GM23338 (cell line): ENCODE data around the gene FSIP1. TPM values are rescaled to one million over a fixed set of nuclear protein-coding genes. Genes with fewer than 3 reads are reported as not detected.

Source experiments
- ATAC-seq: fragments of 200-7000 bp; cut with Tn5 transposase; 3 replicates; pipeline ENCODE4 v1.9.1; 2020
- DNase-seq: peaks from one replicate; pipeline ENCODE4 v3.0.0-alpha.2; 2015; ENCODE audit warnings: low spot score
- H2AFZ ChIP-seq: fragments of 200-600 bp; sonication (generic); 2 replicates; pipeline ENCODE4 v1.8.0; 2016; ENCODE audit warnings: antibody characterized with exemption, mild to moderate bottlenecking, moderate library complexity
- H3F3A ChIP-seq: fragments of 200-600 bp; sonication (generic); replicated peaks from 2 replicates; pipeline ENCODE4 v1.8.0; 2017; ENCODE audit warnings: antibody characterized with exemption, mixed run types, low read depth
- H3K27ac ChIP-seq: fragments of 200-600 bp; sonication (generic); 2 replicates; pipeline ENCODE4 v1.6.1; 2016; ENCODE audit warnings: low read depth
- H3K27me3 ChIP-seq: fragments of 200-600 bp; sonication (generic); 2 replicates; pipeline ENCODE4 v1.8.0; 2016; ENCODE audit warnings: mild to moderate bottlenecking, mixed run types, moderate library complexity; ENCODE audit not compliant: insufficient read depth
- H3K36me3 ChIP-seq: fragments of 200-600 bp; sonication (generic); 2 replicates; pipeline ENCODE4 v1.8.0; 2016; ENCODE audit warnings: mild to moderate bottlenecking; ENCODE audit not compliant: insufficient read depth
- H3K4me1 ChIP-seq: fragments of 200-600 bp; sonication (generic); 2 replicates; pipeline ENCODE4 v1.8.0; 2016; ENCODE audit warnings: mild to moderate bottlenecking, moderate library complexity; ENCODE audit not compliant: insufficient read depth
- H3K4me2 ChIP-seq: fragments of 200-600 bp; sonication (generic); 2 replicates; pipeline ENCODE4 v1.7.1; 2017; ENCODE audit warnings: mixed run types
- H3K4me3 ChIP-seq: fragments of 200-600 bp; sonication (generic); 2 replicates; pipeline ENCODE4 v1.6.1; 2016; ENCODE audit warnings: mixed run types
- H3K79me2 ChIP-seq: fragments of 200-600 bp; sonication (generic); replicated peaks from 2 replicates; pipeline ENCODE4 v1.8.0; 2017; ENCODE audit warnings: mild to moderate bottlenecking; ENCODE audit not compliant: insufficient read depth
- H3K9me2 ChIP-seq: fragments of 200-600 bp; sonication (generic); 2 replicates; pipeline ENCODE4 v1.8.0; 2017; ENCODE audit not compliant: insufficient read depth
- H4K20me1 ChIP-seq: fragments of 200-600 bp; sonication (generic); replicated peaks from 2 replicates; pipeline ENCODE4 v1.8.0; 2017; ENCODE audit warnings: mild to moderate bottlenecking; ENCODE audit not compliant: insufficient read depth
- H3K27ac Mint-ChIP-seq: 2 replicates; pipeline ENCODE4 v1.8.0; 2020; ENCODE audit warnings: inconsistent platforms, mild to moderate bottlenecking, moderate library complexity, mixed read lengths
- H3K27me3 Mint-ChIP-seq: 3 replicates; pipeline ENCODE4 v1.8.0; 2022; ENCODE audit warnings: low read depth, mild to moderate bottlenecking, moderate library complexity, mixed read lengths, inconsistent platforms; ENCODE audit not compliant: insufficient read depth, poor library complexity
- H3K36me3 Mint-ChIP-seq: 3 replicates; pipeline ENCODE4 v1.8.0; 2021; ENCODE audit warnings: low read depth, mild to moderate bottlenecking, inconsistent platforms, moderate library complexity, mixed read lengths
- H3K4me1 Mint-ChIP-seq: 3 replicates; pipeline ENCODE4 v1.8.0; 2020; ENCODE audit warnings: mild to moderate bottlenecking, inconsistent platforms, mixed read lengths
- H3K4me3 Mint-ChIP-seq: 3 replicates; pipeline ENCODE4 v1.8.0; 2021; ENCODE audit warnings: moderate library complexity, mild to moderate bottlenecking, inconsistent platforms, mixed read lengths
- H3K9me3 Mint-ChIP-seq: 3 replicates; pipeline ENCODE4 v1.8.0; 2020; ENCODE audit warnings: moderate library complexity, mild to moderate bottlenecking, inconsistent platforms, mixed read lengths
- CREB1 ChIP-seq: fragments of 250-450 bp; sonication (Bioruptor Pico); IDR thresholded peaks from 2 replicates; pipeline ENCODE4 v1.5.0; 2020; ENCODE audit warnings: low read depth, mild to moderate bottlenecking, moderate library complexity
- EZH2 ChIP-seq: fragments of 200-600 bp; sonication (generic); IDR thresholded peaks from one replicate; pipeline ENCODE4 v1.8.0; 2017; ENCODE audit warnings: antibody characterized with exemption, mild to moderate bottlenecking, low read depth; ENCODE audit not compliant: unreplicated experiment
- EZH2phosphoT487 ChIP-seq: fragments of 200-600 bp; sonication (generic); IDR thresholded peaks from one replicate; pipeline ENCODE4 v1.8.1; 2018; ENCODE audit warnings: antibody characterized with exemption; ENCODE audit not compliant: unreplicated experiment
- NANOG ChIP-seq: IDR thresholded peaks from 2 replicates; pipeline ENCODE4 v1.6.1; 2016; ENCODE audit warnings: antibody characterized with exemption, borderline replicate concordance
- POLR2AphosphoS5 ChIP-seq: IDR thresholded peaks from 2 replicates; pipeline ENCODE4 v1.6.1; 2016; ENCODE audit warnings: antibody characterized with exemption, low read depth
- STAT1 ChIP-seq: IDR thresholded peaks from one replicate; pipeline ENCODE4 v1.6.1; 2016; ENCODE audit warnings: antibody characterized with exemption; ENCODE audit not compliant: unreplicated experiment
- ZNF114 ChIP-seq: fragments of 250-450 bp; sonication (Bioruptor Pico); IDR thresholded peaks from 2 replicates; pipeline ENCODE4 v1.5.0; 2020; ENCODE audit warnings: mild to moderate bottlenecking, moderate library complexity
- polyA plus RNA-seq: library from polyadenylated mRNA; unstranded; fragments of >200 nt; fragmentation: Nextera tagmentation; extraction: Ambion mirVana; gene quantifications from 2 replicates; pipeline ENCODE4 v1.2.1, GENCODE V29; 2016
- total RNA-seq: library from RNA; depleted of rRNA; stranded (reverse); fragments of >200 nt; shearing (Covaris generic); gene quantifications from 2 replicates; pipeline ENCODE4 v1.2.3, GENCODE V29; 2014
- TF ChIP-seq, protein P1 (sequence below), 2 experiments: fragments of 200-600 bp in 1 of 2; sonication (generic) in 1 of 2; conservative IDR thresholded peaks; 2 replicates each; pipeline versions ENCODE4 v1.5.1 to v1.6.1; 2016 to 2017; ENCODE audit warnings: antibody characterized with exemption in 2 of 2, low read depth in 2 of 2, mild to moderate bottlenecking in 2 of 2, moderate library complexity in 1 of 2
- TF ChIP-seq, protein P2 (sequence below): IDR thresholded peaks from 2 replicates; pipeline ENCODE4 v1.6.1; 2016; ENCODE audit warnings: antibody characterized with exemption
- TF ChIP-seq, protein P3 (sequence below): fragments of 250-450 bp; sonication (Bioruptor Pico); IDR thresholded peaks from 2 replicates; pipeline ENCODE4 v1.5.0; 2020; ENCODE audit warnings: mild to moderate bottlenecking, moderate library complexity

The FSIP1 gene
- total and polyA plus RNA-seq, 2 experiments from 2014 or later, result 0.92 to 2.1 TPM

DNA sequence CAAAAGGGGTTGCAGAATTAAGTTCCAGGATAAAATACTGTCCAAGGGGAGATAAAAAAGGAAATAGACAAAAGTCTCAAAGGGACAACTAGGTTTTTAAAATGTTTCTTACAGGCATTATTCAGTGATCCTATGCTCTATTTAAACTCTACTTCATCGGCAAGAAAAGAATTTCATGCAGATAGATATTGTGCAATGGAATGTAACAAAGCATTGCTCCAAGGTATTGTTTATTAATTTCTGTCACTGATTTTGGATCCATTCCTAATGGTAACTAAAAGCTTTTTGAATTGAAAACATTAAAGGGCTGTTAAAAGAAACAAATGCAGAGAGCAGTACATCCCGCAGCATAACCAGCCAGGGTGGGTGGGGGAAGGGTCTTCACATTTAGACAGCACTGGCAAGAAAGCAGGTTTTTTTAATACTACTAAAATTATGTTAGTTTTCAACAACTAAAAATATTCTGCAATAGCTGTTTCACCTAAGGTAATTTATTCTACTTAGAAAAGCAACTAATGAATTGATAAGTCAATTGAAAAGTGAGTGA lies 118.9 kb downstream of the FSIP1 start (continued):
- TF ChIP-seq, protein P1, sequence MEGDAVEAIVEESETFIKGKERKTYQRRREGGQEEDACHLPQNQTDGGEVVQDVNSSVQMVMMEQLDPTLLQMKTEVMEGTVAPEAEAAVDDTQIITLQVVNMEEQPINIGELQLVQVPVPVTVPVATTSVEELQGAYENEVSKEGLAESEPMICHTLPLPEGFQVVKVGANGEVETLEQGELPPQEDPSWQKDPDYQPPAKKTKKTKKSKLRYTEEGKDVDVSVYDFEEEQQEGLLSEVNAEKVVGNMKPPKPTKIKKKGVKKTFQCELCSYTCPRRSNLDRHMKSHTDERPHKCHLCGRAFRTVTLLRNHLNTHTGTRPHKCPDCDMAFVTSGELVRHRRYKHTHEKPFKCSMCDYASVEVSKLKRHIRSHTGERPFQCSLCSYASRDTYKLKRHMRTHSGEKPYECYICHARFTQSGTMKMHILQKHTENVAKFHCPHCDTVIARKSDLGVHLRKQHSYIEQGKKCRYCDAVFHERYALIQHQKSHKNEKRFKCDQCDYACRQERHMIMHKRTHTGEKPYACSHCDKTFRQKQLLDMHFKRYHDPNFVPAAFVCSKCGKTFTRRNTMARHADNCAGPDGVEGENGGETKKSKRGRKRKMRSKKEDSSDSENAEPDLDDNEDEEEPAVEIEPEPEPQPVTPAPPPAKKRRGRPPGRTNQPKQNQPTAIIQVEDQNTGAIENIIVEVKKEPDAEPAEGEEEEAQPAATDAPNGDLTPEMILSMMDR (conservative IDR thresholded peaks at IDR 0.05; ENCODE audit: low read depth in 2 of 2), result no peak
- no peak for TF ChIP-seq CREB1 (CRISPR knock-in tag)
- TF ChIP-seq, protein P2, sequence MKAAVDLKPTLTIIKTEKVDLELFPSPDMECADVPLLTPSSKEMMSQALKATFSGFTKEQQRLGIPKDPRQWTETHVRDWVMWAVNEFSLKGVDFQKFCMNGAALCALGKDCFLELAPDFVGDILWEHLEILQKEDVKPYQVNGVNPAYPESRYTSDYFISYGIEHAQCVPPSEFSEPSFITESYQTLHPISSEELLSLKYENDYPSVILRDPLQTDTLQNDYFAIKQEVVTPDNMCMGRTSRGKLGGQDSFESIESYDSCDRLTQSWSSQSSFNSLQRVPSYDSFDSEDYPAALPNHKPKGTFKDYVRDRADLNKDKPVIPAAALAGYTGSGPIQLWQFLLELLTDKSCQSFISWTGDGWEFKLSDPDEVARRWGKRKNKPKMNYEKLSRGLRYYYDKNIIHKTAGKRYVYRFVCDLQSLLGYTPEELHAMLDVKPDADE, result no peak
- no peak for TF ChIP-seq POLR2AphosphoS5

DNA sequence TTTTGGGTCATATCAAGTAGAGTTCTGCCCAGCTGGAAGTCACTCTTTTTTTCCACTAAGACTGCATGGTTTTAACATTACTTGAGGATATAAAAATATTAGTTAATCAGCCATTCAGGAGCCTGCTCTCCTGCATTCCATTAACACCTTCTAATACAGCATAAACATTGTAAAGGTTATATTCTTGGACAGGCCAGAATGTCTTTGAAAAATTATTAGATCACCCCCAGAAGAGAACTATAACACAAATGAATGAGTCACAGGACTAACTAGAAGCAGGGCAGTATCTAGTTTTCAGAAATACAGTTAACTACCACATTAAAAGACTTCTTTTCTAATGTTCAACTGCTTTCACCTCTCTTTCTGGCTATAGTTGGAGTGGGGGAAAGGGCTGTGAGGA lies 120.9 kb downstream of the FSIP1 start:
- H3F3A ChIP-seq, result no peaks in the 10 kb centered on the region
- Mint-ChIP-seq H3K27ac (no peak overlapping the region), H3K36me3 (peaks cover 5% of the 10 kb centered on the region; the same call in 1 of the 3 replicates), H3K4me3 (no peak overlapping the region), H3K9me3 (peaks cover 6% of the 10 kb centered on the region; the same call in 2 of the 3 replicates), H3K4me1 (peaks cover 28% of the 10 kb centered on the region), H3K27me3 (no peaks in the 10 kb centered on the region)
- H3K9me2 ChIP-seq, result 0 out of 2 replicates have a peak, but pooled peaks cover 2% of the 10 kb centered on the region
- no peak overlapping the region for H2AFZ ChIP-seq
- no peak for TF ChIP-seq EZH2phosphoT487
- TF ChIP-seq ZNF114 (CRISPR knock-in tag), result no peak
- no peak for TF ChIP-seq STAT1
- TF ChIP-seq POLR2AphosphoS5, result no peak
- no peak for TF ChIP-seq NANOG
- TF ChIP-seq EZH2, result no peak
- TF ChIP-seq, protein P3, sequence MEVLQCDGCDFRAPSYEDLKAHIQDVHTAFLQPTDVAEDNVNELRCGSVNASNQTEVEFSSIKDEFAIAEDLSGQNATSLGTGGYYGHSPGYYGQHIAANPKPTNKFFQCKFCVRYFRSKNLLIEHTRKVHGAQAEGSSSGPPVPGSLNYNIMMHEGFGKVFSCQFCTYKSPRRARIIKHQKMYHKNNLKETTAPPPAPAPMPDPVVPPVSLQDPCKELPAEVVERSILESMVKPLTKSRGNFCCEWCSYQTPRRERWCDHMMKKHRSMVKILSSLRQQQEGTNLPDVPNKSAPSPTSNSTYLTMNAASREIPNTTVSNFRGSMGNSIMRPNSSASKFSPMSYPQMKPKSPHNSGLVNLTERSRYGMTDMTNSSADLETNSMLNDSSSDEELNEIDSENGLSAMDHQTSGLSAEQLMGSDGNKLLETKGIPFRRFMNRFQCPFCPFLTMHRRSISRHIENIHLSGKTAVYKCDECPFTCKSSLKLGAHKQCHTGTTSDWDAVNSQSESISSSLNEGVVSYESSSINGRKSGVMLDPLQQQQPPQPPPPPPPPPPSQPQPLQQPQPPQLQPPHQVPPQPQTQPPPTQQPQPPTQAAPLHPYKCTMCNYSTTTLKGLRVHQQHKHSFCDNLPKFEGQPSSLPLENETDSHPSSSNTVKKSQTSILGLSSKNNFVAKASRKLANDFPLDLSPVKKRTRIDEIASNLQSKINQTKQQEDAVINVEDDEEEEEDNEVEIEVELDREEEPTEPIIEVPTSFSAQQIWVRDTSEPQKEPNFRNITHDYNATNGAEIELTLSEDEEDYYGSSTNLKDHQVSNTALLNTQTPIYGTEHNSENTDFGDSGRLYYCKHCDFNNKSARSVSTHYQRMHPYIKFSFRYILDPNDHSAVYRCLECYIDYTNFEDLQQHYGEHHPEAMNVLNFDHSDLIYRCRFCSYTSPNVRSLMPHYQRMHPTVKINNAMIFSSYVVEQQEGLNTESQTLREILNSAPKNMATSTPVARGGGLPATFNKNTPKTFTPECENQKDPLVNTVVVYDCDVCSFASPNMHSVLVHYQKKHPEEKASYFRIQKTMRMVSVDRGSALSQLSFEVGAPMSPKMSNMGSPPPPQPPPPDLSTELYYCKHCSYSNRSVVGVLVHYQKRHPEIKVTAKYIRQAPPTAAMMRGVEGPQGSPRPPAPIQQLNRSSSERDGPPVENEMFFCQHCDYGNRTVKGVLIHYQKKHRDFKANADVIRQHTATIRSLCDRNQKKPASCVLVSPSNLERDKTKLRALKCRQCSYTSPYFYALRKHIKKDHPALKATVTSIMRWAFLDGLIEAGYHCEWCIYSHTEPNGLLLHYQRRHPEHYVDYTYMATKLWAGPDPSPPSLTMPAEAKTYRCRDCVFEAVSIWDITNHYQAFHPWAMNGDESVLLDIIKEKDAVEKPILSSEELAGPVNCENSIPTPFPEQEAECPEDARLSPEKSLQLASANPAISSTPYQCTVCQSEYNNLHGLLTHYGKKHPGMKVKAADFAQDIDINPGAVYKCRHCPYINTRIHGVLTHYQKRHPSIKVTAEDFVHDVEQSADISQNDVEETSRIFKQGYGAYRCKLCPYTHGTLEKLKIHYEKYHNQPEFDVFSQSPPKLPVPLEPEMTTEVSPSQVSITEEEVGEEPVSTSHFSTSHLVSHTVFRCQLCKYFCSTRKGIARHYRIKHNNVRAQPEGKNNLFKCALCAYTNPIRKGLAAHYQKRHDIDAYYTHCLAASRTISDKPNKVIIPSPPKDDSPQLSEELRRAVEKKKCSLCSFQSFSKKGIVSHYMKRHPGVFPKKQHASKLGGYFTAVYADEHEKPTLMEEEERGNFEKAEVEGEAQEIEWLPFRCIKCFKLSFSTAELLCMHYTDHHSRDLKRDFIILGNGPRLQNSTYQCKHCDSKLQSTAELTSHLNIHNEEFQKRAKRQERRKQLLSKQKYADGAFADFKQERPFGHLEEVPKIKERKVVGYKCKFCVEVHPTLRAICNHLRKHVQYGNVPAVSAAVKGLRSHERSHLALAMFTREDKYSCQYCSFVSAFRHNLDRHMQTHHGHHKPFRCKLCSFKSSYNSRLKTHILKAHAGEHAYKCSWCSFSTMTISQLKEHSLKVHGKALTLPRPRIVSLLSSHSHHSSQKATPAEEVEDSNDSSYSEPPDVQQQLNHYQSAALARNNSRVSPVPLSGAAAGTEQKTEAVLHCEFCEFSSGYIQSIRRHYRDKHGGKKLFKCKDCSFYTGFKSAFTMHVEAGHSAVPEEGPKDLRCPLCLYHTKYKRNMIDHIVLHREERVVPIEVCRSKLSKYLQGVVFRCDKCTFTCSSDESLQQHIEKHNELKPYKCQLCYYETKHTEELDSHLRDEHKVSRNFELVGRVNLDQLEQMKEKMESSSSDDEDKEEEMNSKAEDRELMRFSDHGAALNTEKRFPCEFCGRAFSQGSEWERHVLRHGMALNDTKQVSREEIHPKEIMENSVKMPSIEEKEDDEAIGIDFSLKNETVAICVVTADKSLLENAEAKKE (CRISPR knock-in tag), result no peak
- TF ChIP-seq, protein P2, result no peak
- H3K27ac ChIP-seq, result no peak overlapping the region
- H3K36me3 ChIP-seq, result no peaks in the 10 kb centered on the region
- H4K20me1 ChIP-seq, result no peaks in the 10 kb centered on the region
- peaks cover 30% of the 10 kb centered on the region for H3K4me1 ChIP-seq
- H3K4me2 ChIP-seq, result no peak overlapping the region
- H3K4me3 ChIP-seq, result no peak overlapping the region
- no peaks in the 10 kb centered on the region for H3K27me3 ChIP-seq
- H3K79me2 ChIP-seq, result no peaks in the 10 kb centered on the region
- ATAC-seq (no peak), DNase-seq (no peak)
